Uterus (tissue), 4 donors: ENCODE results near the gene NUDT1. TPM values are rescaled to one million over a fixed set of nuclear protein-coding genes. Genes with fewer than 3 reads are reported as not detected.

Experiments
- DNase-seq, 2 donors: peaks; one replicate each; pipeline ENCODE4 v3.0.0-alpha.2; 2019 to 2020
- H3K27ac ChIP-seq, 2 donors: fragments of 200-600 bp; sonication (generic); 1 replicate in 1 of 2; 2 replicates in 1 of 2; pipeline ENCODE4 v1.5.1; 2016 to 2018
- H3K27me3 ChIP-seq, 2 donors: fragments of 200-600 bp; sonication (generic); one replicate each; pipeline ENCODE4 v1.5.1; 2018 to 2019; ENCODE audit warnings: control low read depth in 1 of 2
- H3K36me3 ChIP-seq, 2 donors: fragments of 200-600 bp; sonication (generic); one replicate each; pipeline ENCODE4 v1.5.1; 2019; ENCODE audit warnings: control low read depth in 1 of 2
- H3K4me1 ChIP-seq, 2 donors: fragments of 200-600 bp; sonication (generic); one replicate each; pipeline ENCODE4 v1.5.1; 2018 to 2019; ENCODE audit warnings: control low read depth in 1 of 2
- H3K4me3 ChIP-seq, 2 donors: fragments of 200-600 bp; sonication (generic); 1 replicate in 1 of 2; 2 replicates in 1 of 2; pipeline ENCODE4 v1.5.1; 2018 to 2019; ENCODE audit warnings: mild to moderate bottlenecking in 1 of 2
- H3K9me3 ChIP-seq, 2 donors: fragments of 200-600 bp; sonication (generic); one replicate each; pipeline ENCODE4 v1.5.1; 2019; ENCODE audit warnings: control low read depth in 1 of 2
- POLR2A ChIP-seq, 2 donors: fragments of 450-650 bp; IDR thresholded peaks; one replicate each; pipeline ENCODE4 v1.6.1; 2016; ENCODE audit warnings: antibody characterized with exemption in 2 of 2, mild to moderate bottlenecking in 1 of 2, moderate library complexity in 1 of 2
- intact Hi-C: fragments of 100-400 bp; cut with DNase I; formaldehyde crosslinking; loops from one replicate; pipeline ENCODE4 v1.15.1; 2023; ENCODE audit warnings: low total_unique reads
- total RNA-seq, 4 donors: library from RNA; depleted of rRNA in 3 of 4; stranded (reverse); fragments of >200 nt in 3 of 4; gene quantifications; one replicate each; pipeline versions ENCODE4 v1.1.0 to v1.2.4, GENCODE V29; 2014 to 2023
- TF ChIP-seq, protein P1 (sequence below), 4 experiments: fragments of 200-600 bp in 2 of 4; fragments of 450-650 bp in 2 of 4; sonication (generic) in 2 of 4; IDR thresholded peaks; one replicate each; pipeline ENCODE4 v1.5.1; 2016 to 2019; ENCODE audit warnings: antibody characterized with exemption in 4 of 4, mild to moderate bottlenecking in 2 of 4, moderate library complexity in 1 of 4
- donor health status: DM: yes; HTN: yes; CAD: no.

Gene NUDT1
- total RNA-seq, 4 donors from 2014 or later, result 2.4 to 13.1 (median 7.6) TPM; not detected in 1

DNA sequence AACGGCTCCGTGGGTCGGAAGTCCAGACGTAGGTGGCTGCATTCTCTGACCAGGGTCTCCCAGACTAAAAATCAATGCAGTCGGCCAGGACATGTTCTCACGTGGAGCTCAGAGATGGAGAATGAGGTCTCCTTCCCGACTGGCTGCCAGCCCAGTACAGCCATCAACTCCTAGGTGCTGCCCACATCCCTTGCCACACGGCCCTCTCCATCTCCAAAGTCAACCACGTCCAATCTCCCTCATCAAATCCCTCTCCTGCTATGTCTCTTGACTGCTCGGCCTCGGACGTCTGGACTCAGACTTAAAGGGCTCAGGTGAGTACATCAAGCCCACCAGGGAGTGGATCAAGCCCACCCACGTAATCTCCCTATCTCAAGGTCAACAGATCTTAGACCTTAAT lies 16.2 kb upstream of the NUDT1 start:
- no peaks in the 10 kb centered on the region for H3K9me3 ChIP-seq
- H3K27me3 ChIP-seq, result no peaks in the 10 kb centered on the region
- no peak overlapping the region for H3K4me3 ChIP-seq
- TF ChIP-seq, protein P1, sequence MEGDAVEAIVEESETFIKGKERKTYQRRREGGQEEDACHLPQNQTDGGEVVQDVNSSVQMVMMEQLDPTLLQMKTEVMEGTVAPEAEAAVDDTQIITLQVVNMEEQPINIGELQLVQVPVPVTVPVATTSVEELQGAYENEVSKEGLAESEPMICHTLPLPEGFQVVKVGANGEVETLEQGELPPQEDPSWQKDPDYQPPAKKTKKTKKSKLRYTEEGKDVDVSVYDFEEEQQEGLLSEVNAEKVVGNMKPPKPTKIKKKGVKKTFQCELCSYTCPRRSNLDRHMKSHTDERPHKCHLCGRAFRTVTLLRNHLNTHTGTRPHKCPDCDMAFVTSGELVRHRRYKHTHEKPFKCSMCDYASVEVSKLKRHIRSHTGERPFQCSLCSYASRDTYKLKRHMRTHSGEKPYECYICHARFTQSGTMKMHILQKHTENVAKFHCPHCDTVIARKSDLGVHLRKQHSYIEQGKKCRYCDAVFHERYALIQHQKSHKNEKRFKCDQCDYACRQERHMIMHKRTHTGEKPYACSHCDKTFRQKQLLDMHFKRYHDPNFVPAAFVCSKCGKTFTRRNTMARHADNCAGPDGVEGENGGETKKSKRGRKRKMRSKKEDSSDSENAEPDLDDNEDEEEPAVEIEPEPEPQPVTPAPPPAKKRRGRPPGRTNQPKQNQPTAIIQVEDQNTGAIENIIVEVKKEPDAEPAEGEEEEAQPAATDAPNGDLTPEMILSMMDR (IDR thresholded peaks at IDR 0.05), result no peak
- no peak for TF ChIP-seq POLR2A (IDR thresholded peaks at IDR 0.05)
- no peaks in the 10 kb centered on the region for H3K36me3 ChIP-seq
- no peak for DNase-seq
- peaks cover 0 to 2% of the 10 kb centered on the region in 2 donors for H3K4me1 ChIP-seq
- intact Hi-C loops, result no loop called here
- no peak overlapping the region for H3K27ac ChIP-seq

DNA sequence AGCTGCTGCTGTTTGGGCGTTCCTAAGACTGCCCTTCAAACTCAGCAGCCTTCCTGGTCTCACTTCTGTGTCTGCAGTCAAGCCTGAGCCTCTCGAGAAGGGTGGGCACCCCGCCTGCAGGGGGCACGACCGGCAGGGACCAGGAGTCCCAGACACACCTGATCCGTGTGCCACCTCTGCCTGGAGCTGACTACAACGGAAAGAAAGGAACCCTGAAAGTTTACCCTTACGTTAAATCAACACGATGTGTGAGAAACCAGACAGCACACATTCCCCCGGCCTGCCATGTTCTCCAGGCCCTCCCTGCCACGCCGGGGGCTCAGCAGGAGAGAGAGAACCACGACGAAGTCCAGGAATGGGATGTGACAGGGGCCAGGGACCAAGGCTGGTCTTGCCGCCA lies 14.3 kb upstream of the NUDT1 start:
- no peaks in the 10 kb centered on the region for H3K36me3 ChIP-seq
- intact Hi-C loops, result no loop called here
- no peak for DNase-seq

DNA sequence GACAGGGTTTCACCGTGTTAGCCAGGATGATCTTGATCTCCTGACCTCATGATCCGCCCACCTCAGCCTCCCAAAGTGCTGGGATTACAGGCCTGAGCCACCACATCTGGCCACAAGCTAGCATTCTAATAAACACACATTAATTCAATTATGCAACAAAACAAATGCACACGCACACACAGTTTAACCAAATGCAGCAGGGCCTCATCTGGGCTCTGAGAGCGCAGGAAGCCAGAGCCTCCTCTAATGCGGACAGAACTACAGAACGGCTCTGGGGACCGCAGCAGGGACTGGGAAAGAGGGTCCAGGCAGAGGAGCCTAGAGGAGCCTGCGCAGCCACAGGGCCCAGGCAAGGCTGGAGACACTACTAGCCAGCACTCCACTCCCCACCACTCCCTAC lies 13.1 kb upstream of the NUDT1 start:
- H3K27ac ChIP-seq, result no peak overlapping the region
- H3K4me3 ChIP-seq, result no peak overlapping the region
- no peaks in the 10 kb centered on the region for H3K36me3 ChIP-seq
- intact Hi-C loops, result no loop called here
- no peaks in the 10 kb centered on the region for H3K9me3 ChIP-seq
- TF ChIP-seq, protein P1 (IDR thresholded peaks at IDR 0.05), result no peak
- no peak for TF ChIP-seq POLR2A (IDR thresholded peaks at IDR 0.05)
- DNase-seq, result no peak
- H3K4me1 ChIP-seq, result peaks cover 0 to 7% of the 10 kb centered on the region in 2 donors
- H3K27me3 ChIP-seq, result no peaks in the 10 kb centered on the region

More for the DNA sequence above, 14.3 kb upstream of the NUDT1 start:
- Histone ChIP-seq H3K27me3 (no peaks in the 10 kb centered on the region), H3K9me3 (no peaks in the 10 kb centered on the region), H3K4me3 (no peak overlapping the region), H3K27ac (no peak overlapping the region), H3K4me1 (peaks cover 0 to 7% of the 10 kb centered on the region in 2 donors)
- TF ChIP-seq POLR2A (IDR thresholded peaks at IDR 0.05), result no peak
- TF ChIP-seq, protein P1 (IDR thresholded peaks at IDR 0.05), result no peak

DNA sequence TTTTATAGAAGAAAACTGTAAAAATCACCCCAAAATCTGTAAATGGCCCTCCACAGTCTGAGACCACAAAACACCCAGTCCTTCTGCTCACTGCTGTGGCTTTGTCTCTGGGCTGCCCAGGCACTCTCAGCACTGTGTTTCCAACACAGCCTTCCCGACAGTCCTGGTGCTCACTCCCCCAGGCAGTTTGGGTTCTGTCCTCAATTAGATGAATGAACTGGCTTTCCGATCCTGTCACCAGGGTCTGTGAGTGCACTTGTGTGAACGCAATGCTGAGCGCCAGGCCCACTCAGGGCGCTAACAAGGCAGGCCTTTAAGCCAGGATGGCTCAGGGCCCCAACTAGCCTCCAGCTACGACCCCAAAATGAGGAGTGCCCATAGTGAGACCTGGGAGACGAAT lies 12.6 kb upstream of the NUDT1 start:
- Histone ChIP-seq H3K4me1 (peaks cover 0 to 7% of the 10 kb centered on the region in 2 donors), H3K9me3 (no peaks in the 10 kb centered on the region), H3K4me3 (no peak overlapping the region), H3K36me3 (no peaks in the 10 kb centered on the region), H3K27ac (no peak overlapping the region), H3K27me3 (no peaks in the 10 kb centered on the region)
- TF ChIP-seq, protein P1 (IDR thresholded peaks at IDR 0.05), result no peak
- no peak for TF ChIP-seq POLR2A (IDR thresholded peaks at IDR 0.05)
- intact Hi-C loops, result no loop called here
- DNase-seq, result no peak

DNA sequence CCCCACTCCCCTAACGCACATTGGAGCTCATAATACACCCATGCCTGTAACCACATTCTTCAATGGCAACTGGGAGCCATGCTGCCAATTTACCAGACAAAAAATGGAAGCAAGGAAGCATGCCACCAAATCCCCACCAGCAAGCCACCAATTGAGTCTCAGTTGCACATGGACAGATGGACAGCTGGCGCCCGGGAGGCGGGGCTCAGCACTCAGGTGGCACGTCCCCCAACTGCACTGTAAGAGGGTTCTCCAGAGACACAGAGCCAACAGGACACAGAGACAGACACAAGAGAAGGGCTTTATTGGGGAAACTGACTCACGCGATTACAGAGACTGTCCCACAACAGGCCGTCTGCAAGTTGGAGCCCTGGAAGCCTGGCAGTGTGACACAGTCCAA lies 11.8 kb upstream of the NUDT1 start:
- H3K4me1 ChIP-seq, result peaks cover 0 to 7% of the 10 kb centered on the region in 2 donors
- H3K9me3 ChIP-seq, result no peaks in the 10 kb centered on the region
- no peak for TF ChIP-seq POLR2A (IDR thresholded peaks at IDR 0.05)
- TF ChIP-seq, protein P1 (IDR thresholded peaks at IDR 0.05), result no peak
- no peak for DNase-seq
- no peaks in the 10 kb centered on the region for H3K27me3 ChIP-seq
- H3K27ac ChIP-seq, result no peak overlapping the region
- H3K36me3 ChIP-seq, result no peaks in the 10 kb centered on the region
- intact Hi-C loops, result no loop called here
- H3K4me3 ChIP-seq, result no peak overlapping the region
